ENCODE results near the gene KRT2.
A peak's percentile ranks its signal among the peaks of the same experiment; 100 is the strongest.

The KRT2 gene

GRCh38 chr12:52600941-52601481 is 51.0 kb downstream of the KRT2 start, which contains the start of gene KRT72:
Gene KRT72 (minus strand): TSS chr12:52601463. CDS start chr12:52601452, 11 bp downstream.
- Histone ChIP-seq H3K79me1 (replicated peaks; ENCODE audit: low read length, poor library complexity, severe bottlenecking) (no peaks in the 10 kb centered on the region), H2BK5ac (ENCODE audit: low read depth, low read length, poor library complexity, severe bottlenecking) (no peak within 1 kb of the TSS), H3K27me3 (ENCODE audit: control insufficient read depth in 1 of 2, insufficient read depth in 1 of 2, low read length in 2 of 2) (peaks cover 24 to 68% of the 10 kb centered on the region in 2 experiments), H3K18ac (ENCODE audit: low read depth in 1 of 2, low read length in 2 of 2) (no peak within 1 kb of the TSS), H3K14ac (ENCODE audit: low read length in 2 of 2) (no peak within 1 kb of the TSS), H3K4ac (ENCODE audit: low read depth in 1 of 2, low read length in 2 of 2) (no peak within 1 kb of the TSS), H4K91ac (ENCODE audit: low read length) (no peak within 1 kb of the TSS), H2BK12ac (ENCODE audit: low read length in 2 of 2) (no peak within 1 kb of the TSS), H3K4me1 (ENCODE audit: control insufficient read depth, insufficient read depth, low read depth, low read length) (no peaks in the 10 kb centered on the region), H3K9ac (ENCODE audit: low read length) (no peak within 1 kb of the TSS), H2BK120ac (ENCODE audit: low read depth, low read length) (no peak within 1 kb of the TSS), H4K8ac (ENCODE audit: low read length) (no peak within 1 kb of the TSS), H3K4me3 (ENCODE audit: insufficient read depth in 1 of 2, low read depth in 1 of 2, low read length in 2 of 2) (no peak within 1 kb of the TSS), H2AK5ac (ENCODE audit: low read length, severe bottlenecking) (no peak within 1 kb of the TSS), H3K23ac (ENCODE audit: low read length in 2 of 2) (no peak within 1 kb of the TSS), H3K4me2 (ENCODE audit: low read length, poor library complexity, severe bottlenecking) (no peak within 1 kb of the TSS), H3K27ac (ENCODE audit: low read length, poor library complexity, severe bottlenecking) (no peak within 1 kb of the TSS), H3K9me3 (ENCODE audit: control insufficient read depth, low read length) (no peaks in the 10 kb centered on the region), H2AFZ (ENCODE audit: low read depth, low read length) (no peak within 1 kb of the TSS), H2BK15ac (ENCODE audit: low read depth, poor library complexity, severe bottlenecking) (peak within 1 kb of the TSS; percentile 12), H3K36me3 (ENCODE audit: control insufficient read depth in 1 of 2, insufficient read depth in 2 of 2, low read depth in 1 of 2, low read length in 2 of 2) (no peaks in the 10 kb centered on the region)
- no peak for DNase-seq
- WGBS = 89% methylated on average over 48 of the region's 48 CpGs

- no peak overlapping the region for H3K4me3 ChIP-seq (ENCODE audit: insufficient read depth in 1 of 2, low read depth in 1 of 2, low read length in 2 of 2)
- no peaks in the 10 kb centered on the region for H3K4me1 ChIP-seq (ENCODE audit: control insufficient read depth, insufficient read depth, low read depth, low read length)
- no peak overlapping the region for H3K14ac ChIP-seq (ENCODE audit: low read length in 2 of 2)
- no peak overlapping the region for H2BK12ac ChIP-seq (ENCODE audit: low read length in 2 of 2)
- no peak overlapping the region for H4K8ac ChIP-seq (ENCODE audit: low read length)
- no peak overlapping the region for H3K18ac ChIP-seq (ENCODE audit: low read depth in 1 of 2, low read length in 2 of 2)
- no peak overlapping the region for H2AFZ ChIP-seq (ENCODE audit: low read depth, low read length)
- H3K36me3 ChIP-seq (ENCODE audit: control insufficient read depth in 1 of 2, insufficient read depth in 2 of 2, low read depth in 1 of 2, low read length in 2 of 2) = no peaks in the 10 kb centered on the region
- H3K27me3 ChIP-seq (ENCODE audit: control insufficient read depth in 1 of 2, insufficient read depth in 1 of 2, low read length in 2 of 2) = peaks cover 24 to 62% of the 10 kb centered on the region in 2 experiments
- no peak overlapping the region for H2AK5ac ChIP-seq (ENCODE audit: low read length, severe bottlenecking)
- H3K23ac ChIP-seq (ENCODE audit: low read length in 2 of 2) = no peak overlapping the region
- H3K4ac ChIP-seq (ENCODE audit: low read depth in 1 of 2, low read length in 2 of 2) = no peak overlapping the region
- no peak overlapping the region for H2BK120ac ChIP-seq (ENCODE audit: low read depth, low read length)
- WGBS = 86% methylated on average over 12 of the region's 12 CpGs
- H3K79me1 ChIP-seq (replicated peaks; ENCODE audit: low read length, poor library complexity, severe bottlenecking) = no peaks in the 10 kb centered on the region
- no peaks in the 10 kb centered on the region for H3K9me3 ChIP-seq (ENCODE audit: control insufficient read depth, low read length)
- no peak overlapping the region for H2BK5ac ChIP-seq (ENCODE audit: low read depth, low read length, poor library complexity, severe bottlenecking)
- H2BK15ac ChIP-seq (ENCODE audit: low read depth, poor library complexity, severe bottlenecking) = no peak overlapping the region
- no peak for DNase-seq
- H3K4me2 ChIP-seq (ENCODE audit: low read length, poor library complexity, severe bottlenecking) = no peak overlapping the region
- no peak overlapping the region for H3K9ac ChIP-seq (ENCODE audit: low read length)
- H3K27ac ChIP-seq (ENCODE audit: low read length, poor library complexity, severe bottlenecking) = no peak overlapping the region
- H4K91ac ChIP-seq (ENCODE audit: low read length) = no peak overlapping the region
Observed at GRCh38 chr12:52600475-52600874, 51.5 kb downstream of the KRT2 start.

- no peak overlapping the region for H3K27ac ChIP-seq (ENCODE audit: low read length, poor library complexity, severe bottlenecking)
- H3K4me3 ChIP-seq (ENCODE audit: insufficient read depth in 1 of 2, low read depth in 1 of 2, low read length in 2 of 2) = no peak overlapping the region
- H3K4me2 ChIP-seq (ENCODE audit: low read length, poor library complexity, severe bottlenecking) = no peak overlapping the region
- no peak overlapping the region for H3K9ac ChIP-seq (ENCODE audit: low read length)
- no peak for DNase-seq
- peaks cover 23 to 60% of the 10 kb centered on the region in 2 experiments for H3K27me3 ChIP-seq (ENCODE audit: control insufficient read depth in 1 of 2, insufficient read depth in 1 of 2, low read length in 2 of 2)
- H2BK120ac ChIP-seq (ENCODE audit: low read depth, low read length) = no peak overlapping the region
- H3K4me1 ChIP-seq (ENCODE audit: control insufficient read depth, insufficient read depth, low read depth, low read length) = no peaks in the 10 kb centered on the region
- no peak overlapping the region for H3K14ac ChIP-seq (ENCODE audit: low read length in 2 of 2)
- 18% methylated on average over 2 of the region's 2 CpGs for WGBS
- no peak overlapping the region for H3K23ac ChIP-seq (ENCODE audit: low read length in 2 of 2)
- H4K8ac ChIP-seq (ENCODE audit: low read length) = no peak overlapping the region
- no peaks in the 10 kb centered on the region for H3K79me1 ChIP-seq (replicated peaks; ENCODE audit: low read length, poor library complexity, severe bottlenecking)
- no peaks in the 10 kb centered on the region for H3K9me3 ChIP-seq (ENCODE audit: control insufficient read depth, low read length)
- no peak overlapping the region for H2AK5ac ChIP-seq (ENCODE audit: low read length, severe bottlenecking)
- no peak overlapping the region for H2BK12ac ChIP-seq (ENCODE audit: low read length in 2 of 2)
- no peak overlapping the region for H3K4ac ChIP-seq (ENCODE audit: low read depth in 1 of 2, low read length in 2 of 2)
- no peak overlapping the region for H4K91ac ChIP-seq (ENCODE audit: low read length)
- no peak overlapping the region for H2BK5ac ChIP-seq (ENCODE audit: low read depth, low read length, poor library complexity, severe bottlenecking)
- H2AFZ ChIP-seq (ENCODE audit: low read depth, low read length) = no peak overlapping the region
- no peak overlapping the region for H2BK15ac ChIP-seq (ENCODE audit: low read depth, poor library complexity, severe bottlenecking)
- no peak overlapping the region for H3K18ac ChIP-seq (ENCODE audit: low read depth in 1 of 2, low read length in 2 of 2)
- H3K36me3 ChIP-seq (ENCODE audit: control insufficient read depth in 1 of 2, insufficient read depth in 2 of 2, low read depth in 1 of 2, low read length in 2 of 2) = no peaks in the 10 kb centered on the region
Observed at GRCh38 chr12:52600071-52600470, 51.9 kb downstream of the KRT2 start.

GRCh38 chr12:52598966-52599365 is 53.0 kb downstream of the KRT2 start:
- no peak overlapping the region for H4K91ac ChIP-seq (ENCODE audit: low read length)
- no peak overlapping the region for H3K9ac ChIP-seq (ENCODE audit: low read length)
- H2AK5ac ChIP-seq (ENCODE audit: low read length, severe bottlenecking) = no peak overlapping the region
- H3K14ac ChIP-seq (ENCODE audit: low read length in 2 of 2) = no peak overlapping the region
- H3K18ac ChIP-seq (ENCODE audit: low read depth in 1 of 2, low read length in 2 of 2) = no peak overlapping the region
- H3K27ac ChIP-seq (ENCODE audit: low read length, poor library complexity, severe bottlenecking) = no peak overlapping the region
- H3K4ac ChIP-seq (ENCODE audit: low read depth in 1 of 2, low read length in 2 of 2) = no peak overlapping the region
- no peak overlapping the region for H3K23ac ChIP-seq (ENCODE audit: low read length in 2 of 2)
- no peaks in the 10 kb centered on the region for H3K36me3 ChIP-seq (ENCODE audit: control insufficient read depth in 1 of 2, insufficient read depth in 2 of 2, low read depth in 1 of 2, low read length in 2 of 2)
- 77% methylated on average over 5 of the region's 5 CpGs for WGBS
- no peak overlapping the region for H2BK15ac ChIP-seq (ENCODE audit: low read depth, poor library complexity, severe bottlenecking)
- no peak overlapping the region for H2BK120ac ChIP-seq (ENCODE audit: low read depth, low read length)
- DNase-seq = no peak
- H3K4me3 ChIP-seq (ENCODE audit: insufficient read depth in 1 of 2, low read depth in 1 of 2, low read length in 2 of 2) = no peak overlapping the region
- no peak overlapping the region for H2AFZ ChIP-seq (ENCODE audit: low read depth, low read length)
- H3K4me1 ChIP-seq (ENCODE audit: control insufficient read depth, insufficient read depth, low read depth, low read length) = no peaks in the 10 kb centered on the region
- H2BK12ac ChIP-seq (ENCODE audit: low read length in 2 of 2) = no peak overlapping the region
- no peaks in the 10 kb centered on the region for H3K79me1 ChIP-seq (replicated peaks; ENCODE audit: low read length, poor library complexity, severe bottlenecking)
- no peak overlapping the region for H2BK5ac ChIP-seq (ENCODE audit: low read depth, low read length, poor library complexity, severe bottlenecking)
- peaks cover 21 to 55% of the 10 kb centered on the region in 2 experiments for H3K27me3 ChIP-seq (ENCODE audit: control insufficient read depth in 1 of 2, insufficient read depth in 1 of 2, low read length in 2 of 2)
- no peaks in the 10 kb centered on the region for H3K9me3 ChIP-seq (ENCODE audit: control insufficient read depth, low read length)
- no peak overlapping the region for H4K8ac ChIP-seq (ENCODE audit: low read length)
- no peak overlapping the region for H3K4me2 ChIP-seq (ENCODE audit: low read length, poor library complexity, severe bottlenecking)

All from mesenchymal stem cell (in vitro differentiated cells and primary cell).